A172 (cell line): ENCODE measurements around the gene UBTF. TPM values are rescaled to one million over a fixed set of nuclear protein-coding genes. Genes with fewer than 3 reads are reported as not detected.

Experiments
- DNase-seq: peaks from one replicate; pipeline ENCODE4 v3.0.0-alpha.2; 2015; ENCODE audit warnings: low spot score
- total RNA-seq: library from RNA; depleted of rRNA; stranded (reverse); fragments of >200 nt; shearing (Covaris generic); gene quantifications from 2 replicates; pipeline ENCODE4 v1.2.3, GENCODE V29; 2014

Gene UBTF
- total RNA-seq, 1 experiment from 2014 or later = 75.3 TPM

DNA sequence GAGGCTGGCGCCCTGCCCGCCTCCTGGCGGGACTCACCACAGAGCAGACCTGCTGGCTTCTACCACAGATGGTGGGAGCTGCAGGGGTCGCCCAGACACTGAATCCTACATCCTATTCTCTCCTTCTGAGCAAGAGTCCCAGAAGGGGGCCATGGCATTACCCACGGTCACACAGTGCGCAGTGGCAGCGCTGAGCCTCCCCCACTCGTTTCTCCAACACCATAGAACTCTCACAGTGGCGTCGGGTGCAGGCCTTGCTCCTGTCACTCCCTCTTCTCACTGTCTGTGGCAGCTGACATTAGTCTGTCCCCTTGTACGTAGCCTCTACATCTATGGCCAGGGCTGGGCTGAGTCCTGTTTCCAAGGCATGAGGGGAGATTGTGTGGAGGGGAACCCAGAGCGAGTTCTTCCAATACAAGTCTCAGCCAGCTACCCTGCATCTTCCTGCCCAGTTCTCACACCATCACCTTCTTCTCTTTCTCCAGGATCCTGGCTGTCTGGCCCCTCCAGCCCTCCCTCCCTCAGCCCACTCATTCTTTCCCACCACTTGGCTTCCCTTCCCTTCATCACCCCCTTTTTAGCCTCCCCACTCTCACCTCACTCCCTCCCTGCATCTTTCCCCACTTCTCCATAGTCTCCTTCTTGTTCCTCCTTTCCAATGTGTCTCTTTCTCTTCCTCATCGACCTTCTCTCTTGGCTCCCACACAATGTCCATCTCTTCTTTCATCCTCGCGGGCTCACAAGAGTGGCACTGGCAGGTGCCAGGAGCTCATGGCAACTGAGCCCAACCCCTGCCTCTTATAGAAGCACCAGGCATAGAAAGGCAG is 5.9 kb downstream of the UBTF start:
- no peak for DNase-seq

DNA sequence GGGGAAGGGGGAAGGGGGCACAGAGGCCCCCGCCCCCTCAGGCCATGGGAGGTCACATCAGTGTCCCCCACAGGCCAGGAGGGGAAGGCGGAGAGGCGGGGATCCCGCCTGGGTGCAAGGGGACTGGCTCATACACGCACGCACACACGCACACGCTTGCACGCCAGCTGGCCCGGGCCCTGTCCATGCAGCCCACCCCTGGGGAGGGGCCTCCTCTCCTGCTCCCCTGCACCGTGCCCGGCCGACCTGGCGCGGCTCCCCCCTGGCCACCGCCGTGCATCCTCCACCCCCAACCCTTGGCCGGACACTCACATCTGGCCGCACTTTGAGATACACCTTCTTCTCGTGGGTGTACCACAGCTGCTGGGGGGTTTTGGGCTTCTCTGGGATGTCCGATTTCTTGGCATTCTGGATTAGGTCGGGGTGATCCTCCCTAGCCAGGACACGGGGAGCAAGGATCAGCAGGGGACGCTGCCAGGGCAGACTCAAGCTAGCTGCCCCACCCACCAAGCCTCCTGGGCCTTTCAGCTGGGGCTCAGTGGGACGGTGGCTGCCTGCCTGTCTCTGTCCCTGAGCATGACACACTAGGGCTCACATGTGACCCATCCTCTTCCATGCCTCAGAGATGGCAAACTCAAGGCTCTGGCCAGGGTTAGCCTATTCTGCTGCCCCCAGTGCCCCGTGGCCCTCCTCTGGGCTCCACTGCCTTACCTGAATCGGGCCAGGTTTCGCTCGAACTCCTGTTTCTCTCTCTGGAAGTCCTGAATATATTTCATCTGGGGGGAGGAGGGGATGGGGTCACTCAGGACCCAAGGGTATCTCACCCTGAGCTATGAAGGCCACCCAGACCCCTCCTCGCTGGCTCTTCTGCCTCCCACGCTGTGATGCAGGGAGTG is 6.7 kb downstream of the UBTF start:
- no peak for DNase-seq

DNA sequence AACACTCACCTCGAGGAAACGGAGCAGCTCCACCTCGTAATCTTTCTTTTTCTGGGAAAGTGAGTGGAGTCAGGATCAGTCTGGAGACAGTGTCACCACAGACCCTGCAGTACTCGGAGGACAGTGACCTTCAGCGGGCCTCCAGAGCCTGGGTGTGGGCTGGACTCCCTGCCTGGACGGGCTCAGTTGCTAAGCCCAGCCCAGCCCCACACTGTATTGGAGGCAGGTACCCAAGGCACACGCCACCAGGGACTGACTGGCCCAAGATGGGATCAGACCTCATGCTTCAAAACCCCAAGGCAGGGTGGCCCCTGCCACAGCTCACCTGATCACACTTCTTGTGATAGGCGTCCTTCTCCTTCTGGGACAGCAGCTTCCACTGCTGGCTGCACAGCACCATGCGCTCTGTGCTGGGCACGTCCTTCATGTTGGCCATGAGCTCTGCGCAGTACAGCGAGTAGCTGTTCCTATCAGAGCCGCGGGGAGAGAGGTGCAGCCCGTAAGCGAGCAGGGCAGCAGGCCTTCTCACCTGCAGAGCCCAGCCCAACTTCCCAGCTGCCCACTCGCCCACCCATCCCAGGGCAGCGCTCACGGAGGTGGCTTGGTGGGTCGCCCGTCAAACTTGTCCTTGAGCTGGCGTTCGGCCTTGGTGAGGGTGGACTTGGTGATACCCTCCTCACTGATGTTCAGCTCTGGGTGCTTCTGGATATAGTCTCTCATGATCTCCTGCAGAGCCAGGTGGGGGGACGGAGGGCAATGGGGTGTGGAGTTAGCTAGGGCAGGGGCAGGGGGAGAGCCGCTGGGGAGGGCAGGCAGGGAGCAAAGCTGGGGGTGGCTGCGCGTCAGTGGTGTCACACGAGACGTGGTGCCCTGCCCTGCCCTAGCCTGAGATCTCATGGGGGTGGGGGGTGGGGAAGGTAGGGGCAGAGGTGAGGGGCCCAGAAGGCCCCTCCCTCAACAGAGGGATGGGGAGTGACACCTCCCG is 7.9 kb downstream of the UBTF start:
- DNase-seq = no peak

DNA sequence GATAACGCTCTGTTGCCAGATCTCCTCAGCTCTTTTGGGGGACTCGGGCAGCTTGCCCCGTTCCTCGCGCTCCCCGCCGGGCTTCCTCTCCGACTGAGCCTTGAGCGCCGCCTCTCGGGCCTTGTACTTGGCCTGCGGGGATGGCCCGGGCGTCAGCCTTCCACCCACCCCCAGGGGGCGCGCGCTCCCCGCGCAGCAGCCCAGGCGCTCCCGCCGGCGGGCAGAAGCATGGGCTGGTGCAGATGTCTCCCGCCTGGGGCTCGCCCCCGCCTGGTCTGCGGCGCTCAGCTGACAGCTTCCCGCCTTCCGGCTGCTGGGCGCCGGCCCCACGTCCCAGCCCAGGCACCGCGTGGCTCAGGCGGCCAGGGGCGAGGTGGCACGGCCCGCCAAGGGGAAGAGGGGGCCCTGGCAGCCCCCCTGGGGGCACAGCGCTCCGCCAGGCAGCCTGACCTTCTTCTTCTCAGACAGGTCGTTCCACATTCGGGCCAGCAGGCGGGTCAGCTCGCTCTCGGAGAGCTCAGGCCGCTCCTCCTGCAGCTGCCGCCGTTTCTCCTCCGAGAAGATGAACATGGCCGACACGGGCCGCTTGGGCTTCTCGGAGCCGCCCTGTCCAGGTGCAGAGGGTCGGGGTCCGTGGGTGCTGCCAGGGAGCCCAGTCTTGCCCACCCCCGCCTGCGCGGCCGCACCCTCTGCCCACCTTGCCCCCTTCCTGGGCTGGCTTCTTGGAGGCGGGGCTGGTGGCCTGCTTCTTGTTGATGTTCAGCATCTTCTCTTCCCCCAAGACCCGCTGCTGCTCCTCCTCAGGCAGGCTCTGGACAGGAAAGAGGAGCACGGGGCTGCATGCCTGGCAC is 8.9 kb downstream of the UBTF start:
- DNase-seq = peak; percentile 71

DNA sequence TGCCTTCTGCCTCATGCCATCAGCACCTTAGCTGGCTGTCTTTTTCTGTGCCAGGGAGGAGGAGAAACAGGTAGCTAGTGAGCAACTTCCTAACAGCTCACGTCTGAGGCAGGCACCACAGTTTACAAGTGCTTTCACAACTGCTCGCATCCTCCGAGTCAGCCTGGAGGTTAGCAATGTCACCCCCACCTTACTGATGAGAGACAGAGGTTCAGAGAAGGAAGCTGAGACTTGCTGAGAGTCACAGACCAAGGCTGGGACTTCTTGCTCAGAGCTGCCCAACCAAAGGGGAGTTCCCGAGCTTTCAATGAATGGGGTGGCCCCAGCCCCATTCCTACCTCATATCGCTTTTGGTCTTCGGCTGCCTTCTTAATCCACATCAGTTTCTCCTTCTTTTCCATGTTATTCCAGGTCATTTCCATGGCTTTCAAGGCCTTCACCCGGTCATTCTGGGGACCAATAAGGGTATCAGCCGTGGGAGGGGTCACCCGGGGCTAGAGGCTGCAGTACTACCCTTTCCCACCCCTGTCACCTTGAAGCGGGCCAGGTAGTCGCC is 9.6 kb downstream of the UBTF start:
- no peak for DNase-seq

DNA sequence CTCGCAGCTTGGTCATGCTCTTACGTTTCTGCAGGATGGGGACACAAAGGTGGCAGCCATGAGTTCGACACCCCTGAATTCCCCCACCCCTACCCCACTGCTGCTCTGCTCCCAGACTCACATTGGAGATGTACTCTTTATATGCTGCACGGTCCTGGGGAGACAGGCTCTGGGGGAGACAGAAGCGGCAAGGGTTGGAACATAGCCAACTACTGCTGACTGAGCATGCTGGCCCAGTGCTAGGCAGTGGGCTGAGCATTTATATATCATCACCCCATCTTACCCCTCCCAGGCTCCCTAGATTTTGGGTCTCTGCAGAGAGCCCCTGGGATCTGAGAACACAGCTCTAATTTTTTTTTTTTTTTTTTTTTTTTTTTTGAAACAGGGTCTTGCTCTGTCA is 11.7 kb downstream of the UBTF start:
- DNase-seq = no peak

DNA sequence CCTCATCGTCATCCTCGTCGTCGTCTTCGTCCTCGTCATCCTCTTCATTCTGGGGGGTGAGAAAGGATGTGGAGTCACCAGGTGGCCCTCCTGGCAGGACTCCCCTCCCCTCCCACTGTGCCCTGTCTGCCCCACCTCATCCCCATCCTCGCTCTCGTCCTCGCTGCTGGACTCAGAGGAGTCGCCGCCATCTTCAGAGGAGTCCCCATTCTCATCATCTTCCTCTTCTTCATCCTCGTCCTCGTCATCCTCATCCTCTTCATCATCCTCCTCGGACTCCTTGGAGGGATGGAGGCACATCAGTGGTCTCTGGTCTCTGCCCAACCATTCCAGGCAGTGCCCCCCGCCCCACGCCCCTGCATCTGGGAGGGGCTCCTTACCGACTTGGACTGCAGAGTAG is 12.2 kb downstream of the UBTF start:
- no peak for DNase-seq

DNA sequence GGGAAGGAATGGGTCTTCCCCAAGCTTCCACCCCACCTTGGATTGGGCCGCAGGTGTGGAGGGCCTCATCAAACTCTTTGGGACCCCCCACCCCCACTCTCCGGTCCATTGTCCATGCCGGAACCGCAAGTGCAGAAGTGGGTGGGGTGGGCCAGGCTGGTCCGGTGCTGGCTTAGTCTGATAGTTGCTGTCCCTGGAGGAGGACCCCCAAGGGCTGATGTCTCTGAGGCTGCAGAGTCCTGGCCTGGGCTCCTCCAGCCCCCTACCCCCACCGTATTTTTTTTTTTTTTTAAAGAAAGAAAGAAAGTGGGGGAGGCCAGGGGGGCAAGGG is 12.7 kb downstream of the UBTF start:
- no peak for DNase-seq

DNA sequence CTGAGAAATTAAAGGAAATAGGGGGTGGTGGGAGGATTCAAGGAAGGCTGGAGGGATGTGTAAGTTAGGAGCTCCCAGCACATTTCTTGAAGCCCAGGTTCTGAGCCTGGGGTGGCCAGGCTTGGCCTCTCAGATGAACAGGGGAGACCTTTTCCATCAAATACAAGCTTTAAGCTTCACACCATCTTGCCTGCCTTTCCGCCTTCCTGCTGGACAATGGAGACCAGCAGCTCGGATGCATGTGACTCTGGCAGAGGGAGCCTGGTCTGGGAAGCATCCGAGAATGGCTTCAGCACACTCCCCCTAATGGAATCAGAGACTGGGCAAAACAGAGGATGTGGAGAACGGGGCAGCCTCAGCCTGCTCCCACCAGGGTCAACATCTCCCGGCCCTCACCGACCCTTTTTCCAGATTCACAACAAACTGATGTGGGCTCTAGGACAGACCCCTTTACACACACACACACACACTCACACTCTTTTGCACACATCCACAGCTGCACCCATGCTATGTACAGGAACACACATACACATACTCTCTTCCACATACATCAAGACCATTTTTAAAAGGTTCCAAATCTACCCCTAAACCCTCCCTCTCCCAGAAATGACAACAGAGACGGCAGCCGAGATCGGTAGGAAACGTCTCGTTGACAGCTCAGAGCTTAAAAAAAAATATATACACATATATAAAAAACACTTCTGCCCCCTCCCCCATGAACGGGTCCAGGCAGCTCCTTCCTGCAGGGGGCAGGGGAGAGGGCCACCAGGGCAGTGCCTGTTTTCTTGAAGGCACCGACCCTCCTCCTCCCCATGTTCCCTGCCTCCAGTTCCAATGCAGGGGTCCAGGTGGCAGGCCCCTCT is 13.3 kb downstream of the UBTF start:
- DNase-seq = no peak

DNA sequence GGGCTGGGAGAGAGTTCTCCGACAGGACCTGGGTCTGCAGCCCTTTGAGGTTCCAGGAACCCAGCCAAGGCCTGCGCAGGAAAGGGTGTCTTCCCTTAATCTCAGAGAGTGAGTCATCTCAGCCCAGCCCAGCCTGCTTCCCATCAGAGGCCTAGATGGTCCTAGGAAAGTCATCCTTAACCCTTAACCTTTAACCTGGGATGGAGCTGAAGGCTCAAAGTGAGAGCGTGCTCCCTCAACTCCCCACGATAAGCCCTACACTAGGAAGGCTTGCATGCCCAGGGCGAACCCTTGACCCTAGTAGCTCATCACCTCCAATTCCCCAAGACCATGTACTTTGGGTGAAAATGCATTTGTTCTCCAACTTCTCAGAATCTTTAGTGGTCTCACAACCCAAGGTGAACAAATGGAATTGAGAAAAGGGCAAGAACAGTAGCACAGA is 15.0 kb downstream of the UBTF start:
- DNase-seq = peak; percentile 77

DNA sequence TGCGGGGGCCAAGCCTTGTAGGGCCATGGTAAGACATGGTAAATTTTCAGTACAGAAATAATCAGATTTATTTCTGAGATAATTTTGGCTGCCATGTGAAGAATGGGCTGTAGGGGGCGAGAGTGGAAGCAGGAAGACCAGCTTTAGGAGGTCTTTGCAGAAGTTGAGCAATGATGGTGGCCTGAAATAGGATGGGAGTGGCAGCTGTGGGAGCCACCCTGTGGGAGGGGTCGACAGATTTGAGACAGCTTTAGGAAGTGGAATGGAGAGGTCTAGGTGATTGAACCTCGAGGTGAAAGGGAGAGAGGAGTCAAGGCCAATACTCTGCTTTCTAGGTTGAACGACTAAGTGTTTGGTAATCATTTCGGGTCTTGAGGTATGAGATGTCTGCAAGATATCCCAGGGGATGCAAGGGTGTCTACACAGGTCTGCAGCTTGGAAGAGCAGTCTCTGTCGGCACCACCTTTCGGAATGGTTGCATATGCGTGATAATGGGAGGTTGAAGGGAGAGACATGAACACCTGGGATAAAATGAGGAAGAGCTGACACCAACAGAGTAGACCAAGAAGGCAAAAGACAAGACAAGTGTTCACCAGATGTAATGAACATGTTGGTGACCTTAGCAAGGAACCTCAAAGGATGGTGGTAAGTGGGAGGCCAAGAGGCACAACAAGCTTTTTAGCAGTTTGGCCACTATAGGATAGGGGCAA is 15.6 kb downstream of the UBTF start:
- DNase-seq = peak; percentile 50

DNA sequence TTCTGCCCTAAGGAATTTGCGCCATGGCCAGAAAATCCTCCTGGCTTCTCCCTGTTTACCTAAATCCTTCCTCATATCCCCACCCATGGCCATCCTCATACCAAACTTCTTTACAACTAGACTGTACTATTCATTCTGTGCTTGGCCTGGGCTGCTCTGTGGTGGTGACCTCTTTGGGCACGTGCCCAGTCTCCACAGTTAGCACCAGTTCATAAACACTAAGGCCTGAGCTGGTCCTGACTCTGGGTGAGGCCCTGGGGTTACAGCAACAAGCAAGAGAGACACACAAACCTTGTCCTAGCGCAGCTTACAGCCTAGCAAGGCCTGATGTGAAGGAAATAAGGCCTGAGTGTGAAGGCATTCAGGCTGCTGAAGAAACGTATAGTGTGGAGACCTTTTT is 16.7 kb downstream of the UBTF start:
- DNase-seq = no peak

DNA sequence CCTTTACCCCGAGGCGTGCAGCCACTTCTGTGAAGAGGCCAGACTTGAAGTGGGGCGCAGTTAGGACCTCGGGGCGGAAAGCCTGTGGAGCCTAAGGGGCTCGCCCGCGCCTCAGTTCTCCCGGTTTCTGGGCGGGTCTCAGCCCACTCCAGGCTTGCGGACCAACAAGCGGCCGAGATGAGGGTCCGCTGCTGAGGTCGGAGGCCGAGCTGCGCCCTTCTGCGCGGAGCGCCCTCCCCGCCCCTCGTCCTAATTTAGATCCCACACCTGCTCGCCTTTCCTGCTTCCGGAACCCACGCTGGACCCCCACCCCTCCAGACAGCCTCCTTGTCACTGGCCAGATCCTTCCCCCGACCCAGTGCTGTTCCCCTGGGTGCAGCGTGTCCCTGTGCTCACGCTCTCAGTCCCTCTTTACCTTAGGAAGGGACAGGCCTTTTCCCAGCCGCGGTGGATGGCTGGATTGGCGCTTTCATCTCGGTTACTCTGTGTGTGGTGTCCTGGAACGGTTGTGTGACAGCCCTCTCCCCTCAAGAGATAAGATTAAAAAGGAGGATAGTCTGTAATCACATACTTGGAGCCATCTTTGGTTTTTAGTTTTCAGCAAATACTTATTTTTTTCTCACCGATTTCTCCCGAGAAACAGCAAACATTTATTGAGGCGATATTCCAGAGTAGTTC is 18.9 kb downstream of the UBTF start:
- DNase-seq = no peak

DNA sequence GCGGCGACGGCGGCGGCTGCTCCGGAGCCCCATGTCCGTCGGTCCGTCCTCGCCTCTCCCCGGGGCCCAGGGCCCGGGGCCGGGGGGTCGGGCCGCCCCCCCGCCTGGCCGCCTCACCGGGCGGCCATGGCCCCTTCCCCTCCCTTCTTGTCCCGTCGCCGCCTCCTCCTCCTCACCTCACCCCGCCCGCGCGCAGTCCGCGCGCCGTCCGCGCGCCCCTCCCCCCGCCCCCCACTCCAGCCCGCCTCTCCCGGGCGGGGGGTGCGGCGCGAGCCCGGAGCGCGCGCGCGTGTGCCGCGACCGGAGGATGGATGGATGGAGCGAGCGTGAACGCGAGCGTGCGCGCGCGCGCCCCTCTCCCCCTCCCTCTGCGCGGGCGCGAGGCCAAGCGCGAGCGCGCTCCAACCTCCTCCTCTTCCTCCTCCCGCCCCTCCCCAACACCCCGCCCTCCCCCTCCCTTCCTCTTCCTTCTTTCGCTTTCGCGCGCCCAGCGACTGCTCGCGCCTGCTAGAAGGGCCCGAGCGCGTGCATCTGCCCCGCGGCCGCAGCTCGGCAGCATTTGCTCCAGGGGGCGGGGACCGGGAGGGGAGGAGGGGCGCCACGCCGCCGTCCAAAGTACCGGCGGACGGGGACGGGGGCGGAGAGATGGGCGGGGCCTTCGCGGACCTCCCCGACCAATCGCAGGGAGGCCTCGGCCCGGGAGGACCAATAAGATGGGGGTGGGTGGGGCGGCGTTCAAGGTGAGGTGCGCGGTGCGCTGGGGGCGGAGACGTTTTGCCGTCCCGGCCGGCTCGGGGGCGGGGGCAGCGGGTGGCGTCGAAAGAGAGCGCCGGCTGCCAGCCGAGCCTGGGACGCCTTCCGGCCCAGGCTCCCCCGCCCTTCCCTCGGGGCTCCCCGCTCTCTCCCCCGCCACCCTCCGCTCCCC is 19.7 kb downstream of the UBTF start, which contains the start of gene ATXN7L3:
Gene ATXN7L3 (minus strand): TSS at position 332 of the 925 bp plus-strand sequence. CDS start 1,814 bp downstream, outside the sequence.
- DNase-seq = peak; percentile 96

DNA sequence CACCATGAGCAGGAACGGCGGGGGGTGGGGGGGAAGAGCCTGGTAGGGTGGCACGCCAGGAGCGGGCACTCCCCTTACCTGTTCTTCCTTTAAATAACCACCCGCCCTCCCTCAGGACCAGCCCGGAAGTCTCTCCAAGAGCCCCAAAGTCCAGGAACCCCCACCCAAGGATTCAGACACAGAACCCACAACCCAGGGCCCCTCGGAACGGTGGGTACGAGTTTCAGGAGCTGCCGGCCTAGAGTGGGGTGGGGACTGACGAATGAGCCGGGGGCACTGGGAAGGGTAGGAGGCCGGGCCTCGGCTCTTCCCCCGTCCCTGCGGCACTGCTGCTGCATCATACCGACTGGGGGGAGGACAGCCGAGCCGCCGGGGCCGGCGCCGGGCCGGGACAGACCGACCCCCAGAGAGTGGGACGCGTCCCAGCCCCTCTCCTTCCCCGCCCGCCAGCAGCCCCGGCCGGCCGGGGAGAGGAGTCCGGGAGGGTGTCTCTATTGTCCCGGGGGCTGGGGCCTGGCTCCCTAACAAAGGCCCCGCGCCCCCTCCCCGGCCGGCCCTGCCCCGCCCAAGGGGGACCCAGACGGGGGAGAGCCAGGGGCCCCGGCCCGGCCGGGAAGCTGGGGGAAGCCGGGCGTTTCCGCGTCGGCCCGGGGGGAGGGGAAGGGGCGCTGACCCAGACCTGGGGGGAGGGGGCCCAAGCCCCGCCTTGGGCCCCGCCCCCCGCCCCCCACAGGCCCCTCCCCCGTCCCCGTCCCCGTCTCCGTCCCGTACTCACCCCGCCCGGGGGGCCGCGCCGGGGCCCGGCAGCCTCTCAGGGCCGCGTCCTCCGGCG is 20.5 kb downstream of the UBTF start:
- DNase-seq = no peak
